Natural killer cell (primary cell): ENCODE results near the gene RPIA. TPM values are rescaled to one million over a fixed set of nuclear protein-coding genes. Genes with fewer than 3 reads are reported as not detected.

Experiments used
- ATAC-seq, 3 donors: fragments of 150-1000 bp in 2 of 3; fragments of 200-7000 bp in 1 of 3; cut with Tn5 transposase; 1 replicate in 1 of 3; 2 replicates in 2 of 3; pipeline ENCODE4 v1.10.0; 2021; ENCODE audit warnings: mild to moderate bottlenecking in 2 of 3, moderate library complexity in 2 of 3
- DNase-seq, 2 donors: peaks; one replicate each; pipeline versions ENCODE4 v3.0.0 to v3.0.0-alpha.2; 2013 to 2021; ENCODE audit warnings: mixed read lengths in 1 of 2
- H3K27ac ChIP-seq: one replicate; pipeline ENCODE4 v1.5.1; 2013; ENCODE audit warnings: mild to moderate bottlenecking, low read length
- H3K27me3 ChIP-seq: one replicate; pipeline ENCODE4 v1.6.1; 2013; ENCODE audit warnings: low read length; ENCODE audit not compliant: control insufficient read depth, insufficient read depth
- H3K36me3 ChIP-seq: one replicate; pipeline ENCODE4 v1.6.1; 2013; ENCODE audit warnings: low read length; ENCODE audit not compliant: control insufficient read depth, insufficient read depth
- H3K4me1 ChIP-seq: one replicate; pipeline ENCODE4 v1.6.1; 2013; ENCODE audit warnings: low read length; ENCODE audit not compliant: control insufficient read depth, insufficient read depth
- H3K4me3 ChIP-seq: one replicate; pipeline ENCODE4 v1.5.1; 2013; ENCODE audit warnings: low read length
- H3K9me3 ChIP-seq: one replicate; pipeline ENCODE4 v1.6.1; 2013; ENCODE audit warnings: low read length; ENCODE audit not compliant: control insufficient read depth, insufficient read depth
- H3K27ac Mint-ChIP-seq, 2 donors: one replicate each; pipeline ENCODE4 v1.8.0; 2022; ENCODE audit warnings: mild to moderate bottlenecking in 2 of 2, mixed read lengths in 2 of 2, moderate library complexity in 1 of 2
- H3K27me3 Mint-ChIP-seq, 2 donors: one replicate each; pipeline ENCODE4 v1.8.0; 2022; ENCODE audit warnings: low read depth in 2 of 2, mixed read lengths in 2 of 2
- H3K36me3 Mint-ChIP-seq: one replicate; pipeline ENCODE4 v1.8.0; 2022; ENCODE audit warnings: mixed read lengths
- H3K4me1 Mint-ChIP-seq, 2 donors: one replicate each; pipeline ENCODE4 v1.8.0; 2022; ENCODE audit warnings: mixed read lengths in 2 of 2
- H3K4me3 Mint-ChIP-seq: one replicate; pipeline ENCODE4 v1.8.0; 2022; ENCODE audit warnings: mild to moderate bottlenecking, moderate library complexity, mixed read lengths
- H3K9me3 Mint-ChIP-seq, 2 donors: one replicate each; pipeline ENCODE4 v1.8.0; 2022; ENCODE audit warnings: mixed read lengths in 2 of 2
- WGBS: methylation state at CpG from one replicate; pipeline ENCODE4 v1.1.7; 2013; ENCODE audit warnings: missing lambda C conversion rate; ENCODE audit not compliant: insufficient coverage; 5-methylcytosine and 5-hydroxymethylcytosine counted together
- intact Hi-C: fragments of 100-400 bp; cut with micrococcal nuclease; formaldehyde crosslinking; loops from one replicate; pipeline ENCODE4 v1.14.2; 2022
- total RNA-seq, 4 donors: library from RNA; stranded (reverse); fragments of 120-200 nt in 1 of 4; gene quantifications; one replicate each; pipeline versions ENCODE4 v1.2.3 to v1.2.4, GENCODE V29; 2013 to 2022
- TF ChIP-seq, protein P1 (sequence below): fragments of 200-600 bp; IDR thresholded peaks from one replicate; pipeline ENCODE4 v1.8.0; 2022; ENCODE audit warnings: antibody characterized with exemption

The RPIA gene
- total RNA-seq, 3 donors from 2014 or later (not counting 1 experiment from before 2014, with no cell fraction given) = 21.4 to 24.1 (median 22.4) TPM

DNA sequence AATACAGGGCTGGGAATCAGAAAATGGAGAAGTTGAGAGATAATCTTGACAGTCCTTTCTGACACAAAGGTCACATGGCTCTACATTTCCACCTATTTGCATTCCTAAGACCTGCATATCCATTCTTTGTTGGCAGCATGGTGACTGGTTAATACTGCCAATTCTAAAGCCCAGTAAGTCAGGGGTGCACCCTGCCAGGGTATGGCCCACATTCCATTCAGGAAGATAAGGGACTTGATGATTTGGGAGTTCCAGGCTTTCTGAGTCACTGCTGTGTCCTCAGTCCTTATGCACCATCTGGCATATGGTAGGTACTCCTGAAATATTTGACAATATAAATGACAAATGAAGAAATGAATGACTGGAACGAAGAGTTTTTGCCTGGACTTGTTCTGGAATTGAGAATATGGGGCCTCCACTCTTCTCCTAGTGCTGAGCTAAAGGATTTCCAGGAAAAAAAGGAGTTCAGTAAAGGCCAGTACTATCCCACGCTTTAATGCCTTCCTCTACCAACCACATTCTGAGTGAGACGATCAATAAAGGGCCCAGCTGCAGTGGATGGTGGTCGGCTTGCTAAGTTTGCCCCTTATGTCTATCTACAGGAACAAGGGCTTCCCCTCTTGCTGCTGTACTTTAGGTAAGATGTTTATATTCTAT, 32.5 kb upstream of the RPIA start:
- H3K36me3 Mint-ChIP-seq = no peaks in the 10 kb centered on the region
- ATAC-seq (no peak), DNase-seq (no peak)
- no peaks in the 10 kb centered on the region for H3K9me3 Mint-ChIP-seq
- TF ChIP-seq, protein P1, sequence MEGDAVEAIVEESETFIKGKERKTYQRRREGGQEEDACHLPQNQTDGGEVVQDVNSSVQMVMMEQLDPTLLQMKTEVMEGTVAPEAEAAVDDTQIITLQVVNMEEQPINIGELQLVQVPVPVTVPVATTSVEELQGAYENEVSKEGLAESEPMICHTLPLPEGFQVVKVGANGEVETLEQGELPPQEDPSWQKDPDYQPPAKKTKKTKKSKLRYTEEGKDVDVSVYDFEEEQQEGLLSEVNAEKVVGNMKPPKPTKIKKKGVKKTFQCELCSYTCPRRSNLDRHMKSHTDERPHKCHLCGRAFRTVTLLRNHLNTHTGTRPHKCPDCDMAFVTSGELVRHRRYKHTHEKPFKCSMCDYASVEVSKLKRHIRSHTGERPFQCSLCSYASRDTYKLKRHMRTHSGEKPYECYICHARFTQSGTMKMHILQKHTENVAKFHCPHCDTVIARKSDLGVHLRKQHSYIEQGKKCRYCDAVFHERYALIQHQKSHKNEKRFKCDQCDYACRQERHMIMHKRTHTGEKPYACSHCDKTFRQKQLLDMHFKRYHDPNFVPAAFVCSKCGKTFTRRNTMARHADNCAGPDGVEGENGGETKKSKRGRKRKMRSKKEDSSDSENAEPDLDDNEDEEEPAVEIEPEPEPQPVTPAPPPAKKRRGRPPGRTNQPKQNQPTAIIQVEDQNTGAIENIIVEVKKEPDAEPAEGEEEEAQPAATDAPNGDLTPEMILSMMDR = no peak
- Histone ChIP-seq H3K4me1 (no peaks in the 10 kb centered on the region), H3K36me3 (no peaks in the 10 kb centered on the region), H3K9me3 (no peaks in the 10 kb centered on the region), H3K27ac (no peak overlapping the region), H3K27me3 (no peaks in the 10 kb centered on the region), H3K4me3 (no peak overlapping the region)
- H3K4me1 Mint-ChIP-seq = no peaks in the 10 kb centered on the region
- intact Hi-C loops = no loop called here
- 85% methylated on average over 4 of the region's 4 CpGs for WGBS
- H3K4me3 Mint-ChIP-seq = no peak overlapping the region
- no peaks in the 10 kb centered on the region for H3K27me3 Mint-ChIP-seq
- no peak overlapping the region for H3K27ac Mint-ChIP-seq

DNA sequence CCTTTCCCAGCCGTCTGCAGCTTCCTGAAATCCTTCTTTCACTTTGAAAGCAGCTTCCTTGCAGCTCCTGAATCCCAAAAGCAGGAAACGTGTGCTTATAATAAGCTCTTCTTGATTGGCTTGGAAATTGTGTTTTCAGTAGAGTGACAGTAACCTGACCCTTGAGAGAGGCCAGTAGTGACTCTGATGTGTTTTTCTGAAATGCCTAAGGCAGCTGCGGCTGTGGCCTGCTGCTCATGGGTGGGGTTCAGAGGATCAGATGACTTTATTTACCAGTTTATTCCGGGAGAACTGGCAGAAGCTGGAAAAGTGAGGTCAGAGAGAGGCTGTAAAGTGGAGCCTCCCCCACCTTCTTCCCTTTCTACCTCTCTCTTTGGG, 31.9 kb upstream of the RPIA start:
- Mint-ChIP-seq H3K4me3 (no peak overlapping the region), H3K27me3 (no peaks in the 10 kb centered on the region), H3K4me1 (no peaks in the 10 kb centered on the region), H3K9me3 (no peaks in the 10 kb centered on the region), H3K36me3 (no peaks in the 10 kb centered on the region), H3K27ac (no peak overlapping the region)
- TF ChIP-seq, protein P1 = no peak
- Histone ChIP-seq H3K4me3 (no peak overlapping the region), H3K27me3 (no peaks in the 10 kb centered on the region), H3K27ac (no peak overlapping the region), H3K4me1 (no peaks in the 10 kb centered on the region), H3K36me3 (no peaks in the 10 kb centered on the region), H3K9me3 (no peaks in the 10 kb centered on the region)
- DNase-seq = no peak
- intact Hi-C loops = no loop called here
- no peak for ATAC-seq
- WGBS = 99% methylated on average over 3 of the region's 4 CpGs

DNA sequence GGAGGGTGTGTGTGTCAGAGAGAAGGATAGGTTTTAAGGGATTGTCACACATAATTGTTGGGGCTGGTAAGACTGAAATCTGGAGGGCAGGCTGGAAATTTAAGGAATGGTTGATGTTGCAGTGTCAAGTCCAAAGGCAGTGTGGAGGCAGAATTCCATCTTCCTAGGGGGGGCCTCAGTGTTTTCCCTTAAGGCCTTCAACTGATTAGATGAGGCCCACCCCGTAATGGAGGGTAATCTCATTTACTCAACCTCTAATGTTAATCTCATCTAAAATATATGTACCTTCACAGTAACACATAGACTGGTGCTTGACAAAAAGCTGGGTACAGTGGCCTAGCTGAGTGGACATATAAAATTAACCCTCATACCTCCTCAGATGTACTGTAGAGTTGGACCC, 30.9 kb upstream of the RPIA start:
- H3K4me1 Mint-ChIP-seq = no peaks in the 10 kb centered on the region
- H3K27me3 ChIP-seq = no peaks in the 10 kb centered on the region
- H3K27ac Mint-ChIP-seq = no peak overlapping the region
- H3K4me3 ChIP-seq = no peak overlapping the region
- TF ChIP-seq, protein P1 = no peak
- H3K36me3 ChIP-seq = no peaks in the 10 kb centered on the region
- DNase-seq = no peak
- H3K4me1 ChIP-seq = no peaks in the 10 kb centered on the region
- H3K9me3 ChIP-seq = no peaks in the 10 kb centered on the region
- H3K27me3 Mint-ChIP-seq = no peaks in the 10 kb centered on the region
- H3K36me3 Mint-ChIP-seq = no peaks in the 10 kb centered on the region
- ATAC-seq = no peak
- 100% methylated on average over 1 of the region's 1 CpG for WGBS
- no peaks in the 10 kb centered on the region for H3K9me3 Mint-ChIP-seq
- no peak overlapping the region for H3K4me3 Mint-ChIP-seq
- intact Hi-C loops = no loop called here
- no peak overlapping the region for H3K27ac ChIP-seq

DNA sequence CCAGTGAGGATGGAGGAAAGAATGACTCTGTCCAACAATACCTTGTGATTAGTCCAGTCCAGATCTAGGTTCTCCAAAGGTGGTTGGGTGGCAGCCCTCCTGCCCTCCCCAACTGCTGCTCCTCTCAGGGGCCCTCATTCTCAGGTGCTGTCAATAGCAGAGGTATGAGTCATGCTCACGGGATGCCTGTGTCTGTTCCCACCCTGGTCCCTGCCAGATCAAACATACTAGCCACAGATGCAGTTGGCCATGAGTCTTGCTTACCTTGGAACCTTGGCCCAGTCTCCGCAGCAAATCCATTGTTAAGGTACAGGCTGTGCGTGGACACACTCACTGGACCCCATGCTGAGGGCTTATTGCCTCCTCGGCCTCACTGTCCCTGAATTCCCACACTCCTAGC, 24.9 kb upstream of the RPIA start:
- no peak overlapping the region for H3K27ac ChIP-seq
- Mint-ChIP-seq H3K27me3 (no peaks in the 10 kb centered on the region), H3K4me1 (no peaks in the 10 kb centered on the region), H3K27ac (no peak overlapping the region), H3K9me3 (no peaks in the 10 kb centered on the region), H3K4me3 (no peak overlapping the region), H3K36me3 (no peaks in the 10 kb centered on the region)
- TF ChIP-seq, protein P1 = no peak
- DNase-seq (no peak), ATAC-seq (no peak)
- H3K36me3 ChIP-seq = no peaks in the 10 kb centered on the region
- no peak overlapping the region for H3K4me3 ChIP-seq
- WGBS = 90% methylated on average over 4 of the region's 4 CpGs
- H3K4me1 ChIP-seq = no peaks in the 10 kb centered on the region
- intact Hi-C loops = no loop called here
- no peaks in the 10 kb centered on the region for H3K9me3 ChIP-seq
- no peaks in the 10 kb centered on the region for H3K27me3 ChIP-seq
